NB4 (cell line): ENCODE results near the gene SIRT6.
"Not testable (repeated sequence)": the region's sequence is repeated elsewhere in the genome, so short reads cannot be mapped to it uniquely, and the experiment has no call there.

Experiments used
- DNase-seq: peaks from one replicate; pipeline ENCODE4 v3.0.0; 2010; ENCODE audit warnings: low read depth
- H3K4me3 ChIP-seq: one replicate; pipeline ENCODE4 v1.5.1; 2011; ENCODE audit warnings: mild to moderate bottlenecking, low read depth, low read length, moderate library complexity
- CTCF ChIP-seq: IDR thresholded peaks from one replicate; pipeline ENCODE4 v1.5.1; 2012; ENCODE audit warnings: low read depth, low read length
- MAX ChIP-seq: IDR thresholded peaks from 2 replicates; pipeline ENCODE4 v1.6.1; 2011; ENCODE audit warnings: low read depth, low read length
- MYC ChIP-seq: IDR thresholded peaks from 2 replicates; pipeline ENCODE4 v1.6.1; 2011; ENCODE audit warnings: low read depth, low read length
- POLR2A ChIP-seq: IDR thresholded peaks from 2 replicates; pipeline ENCODE4 v1.6.1; 2011; ENCODE audit warnings: mild to moderate bottlenecking; ENCODE audit not compliant: insufficient read length; ENCODE audit errors: extremely low read depth

SIRT6 gene

GRCh38 chr19:4130744-4131438, 51.5 kb downstream of the SIRT6 start:
- no peak for DNase-seq
- no peak overlapping the region for H3K4me3 ChIP-seq
- TF ChIP-seq CTCF (no peak), MYC (no peak), POLR2A (no peak), MAX (no peak)

GRCh38 chr19:4129050-4129449, 53.3 kb downstream of the SIRT6 start:
- not testable (repeated sequence) for H3K4me3 ChIP-seq, DNase-seq

GRCh38 chr19:4127322-4127721, 55.0 kb downstream of the SIRT6 start:
- H3K4me3 ChIP-seq, DNase-seq: not testable (repeated sequence)

- TF ChIP-seq MAX (no peak), CTCF (no peak), POLR2A (no peak), MYC (no peak)
- DNase-seq = no peak
- H3K4me3 ChIP-seq = no peak overlapping the region
Observed at GRCh38 chr19:4124638-4125037, 57.7 kb downstream of the SIRT6 start.
